ENCODE measurements around the gene SLC24A3.
"Not testable (repeated sequence)": the region's sequence is repeated elsewhere in the genome, so short reads cannot be mapped to it uniquely, and the experiment has no call there.

SLC24A3 gene

DNA sequence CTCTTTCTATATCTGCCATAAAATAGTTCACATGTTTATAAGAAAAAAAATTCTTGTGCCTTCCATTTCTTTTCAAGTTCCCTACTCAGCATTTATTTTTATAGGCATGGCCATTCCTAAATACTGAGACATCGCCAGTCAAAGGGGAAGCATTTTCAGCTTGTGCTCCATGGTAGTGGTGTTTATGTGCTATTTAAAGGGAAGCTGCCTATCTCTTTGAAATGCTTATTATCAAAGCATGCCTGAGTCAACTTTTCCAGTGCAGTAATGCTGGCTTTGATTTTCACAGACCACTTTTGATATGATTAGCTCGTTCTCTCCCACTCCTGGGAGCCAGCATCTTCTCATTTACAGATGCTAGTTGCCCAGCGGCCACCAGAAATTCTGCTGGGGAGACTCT is 421.5 kb downstream of the SLC24A3 start:
- TF ChIP-seq, protein P1, sequence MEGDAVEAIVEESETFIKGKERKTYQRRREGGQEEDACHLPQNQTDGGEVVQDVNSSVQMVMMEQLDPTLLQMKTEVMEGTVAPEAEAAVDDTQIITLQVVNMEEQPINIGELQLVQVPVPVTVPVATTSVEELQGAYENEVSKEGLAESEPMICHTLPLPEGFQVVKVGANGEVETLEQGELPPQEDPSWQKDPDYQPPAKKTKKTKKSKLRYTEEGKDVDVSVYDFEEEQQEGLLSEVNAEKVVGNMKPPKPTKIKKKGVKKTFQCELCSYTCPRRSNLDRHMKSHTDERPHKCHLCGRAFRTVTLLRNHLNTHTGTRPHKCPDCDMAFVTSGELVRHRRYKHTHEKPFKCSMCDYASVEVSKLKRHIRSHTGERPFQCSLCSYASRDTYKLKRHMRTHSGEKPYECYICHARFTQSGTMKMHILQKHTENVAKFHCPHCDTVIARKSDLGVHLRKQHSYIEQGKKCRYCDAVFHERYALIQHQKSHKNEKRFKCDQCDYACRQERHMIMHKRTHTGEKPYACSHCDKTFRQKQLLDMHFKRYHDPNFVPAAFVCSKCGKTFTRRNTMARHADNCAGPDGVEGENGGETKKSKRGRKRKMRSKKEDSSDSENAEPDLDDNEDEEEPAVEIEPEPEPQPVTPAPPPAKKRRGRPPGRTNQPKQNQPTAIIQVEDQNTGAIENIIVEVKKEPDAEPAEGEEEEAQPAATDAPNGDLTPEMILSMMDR (IDR thresholded peaks at IDR 0.05), result no peak
- no peak for DNase-seq
- Mint-ChIP-seq H3K4me3 (no peak overlapping the region), H3K27me3 (ENCODE audit: low read depth, poor library complexity) (peaks cover 7% of the 10 kb centered on the region), H3K36me3 (ENCODE audit: low read depth) (no peaks in the 10 kb centered on the region), H3K27ac (no peak overlapping the region), H3K9me3 (peaks cover 10% of the 10 kb centered on the region), H3K4me1 (no peaks in the 10 kb centered on the region)

DNA sequence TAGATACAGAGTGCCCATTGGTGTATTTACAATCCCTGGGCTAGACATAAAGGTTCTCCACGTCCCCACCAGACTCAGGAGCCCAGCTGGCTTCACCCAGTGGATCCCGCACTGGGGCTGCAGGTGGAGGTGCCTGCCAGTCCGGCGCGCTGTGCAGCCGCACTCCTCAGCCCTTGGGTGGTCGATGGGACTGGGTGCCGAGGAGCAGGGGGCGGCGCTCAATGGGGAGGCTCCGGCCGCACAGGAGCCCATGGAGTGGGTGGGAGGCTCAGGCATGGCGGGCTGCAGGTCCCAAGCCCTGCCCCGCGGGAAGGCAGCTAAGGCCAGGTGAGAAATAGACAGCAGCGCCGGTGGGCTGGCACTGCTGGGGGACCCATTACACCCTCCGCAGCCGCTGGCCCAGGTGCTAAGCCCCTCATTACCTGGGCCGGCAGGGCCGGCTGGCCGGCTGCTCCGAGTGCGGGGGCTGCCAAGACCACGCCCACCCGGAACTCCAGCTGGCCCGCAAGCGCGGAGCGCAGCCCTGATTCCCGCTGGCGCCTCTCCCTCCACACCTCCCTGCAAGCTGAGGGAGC is 427.1 kb downstream of the SLC24A3 start:
- H3K4me3 Mint-ChIP-seq; H3K27ac Mint-ChIP-seq; H3K36me3 Mint-ChIP-seq (ENCODE audit: low read depth); H3K27me3 Mint-ChIP-seq (ENCODE audit: low read depth, poor library complexity); H3K4me1 Mint-ChIP-seq; H3K9me3 Mint-ChIP-seq; DNase-seq: not testable (repeated sequence)

DNA sequence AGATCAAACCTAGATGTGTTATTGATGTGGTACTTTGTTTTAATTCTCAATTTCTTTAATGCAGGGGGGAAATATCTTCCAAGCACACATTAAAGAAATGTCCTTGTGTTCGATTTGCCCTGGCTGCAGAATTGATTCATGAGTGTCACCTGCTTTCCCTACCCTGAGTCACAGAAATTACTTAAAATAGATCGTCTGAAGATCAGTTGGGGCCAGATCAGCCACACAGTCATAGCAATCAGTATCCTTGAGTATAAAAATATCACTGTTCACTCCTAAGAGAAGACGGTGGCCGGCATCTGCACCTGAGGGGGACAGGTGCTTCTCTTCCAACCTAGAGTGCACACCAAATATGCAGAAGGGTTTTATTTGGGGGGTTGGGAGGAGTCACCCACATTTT is 430.4 kb downstream of the SLC24A3 start:
- H3K9me3 Mint-ChIP-seq, result no peaks in the 10 kb centered on the region
- H3K27me3 Mint-ChIP-seq (ENCODE audit: low read depth, poor library complexity), result peaks cover 12% of the 10 kb centered on the region
- TF ChIP-seq, protein P1 (IDR thresholded peaks at IDR 0.05), result no peak
- H3K4me3 Mint-ChIP-seq, result no peak overlapping the region
- H3K36me3 Mint-ChIP-seq (ENCODE audit: low read depth), result no peaks in the 10 kb centered on the region
- no peak overlapping the region for H3K27ac Mint-ChIP-seq
- H3K4me1 Mint-ChIP-seq, result no peaks in the 10 kb centered on the region
- DNase-seq, result no peak

DNA sequence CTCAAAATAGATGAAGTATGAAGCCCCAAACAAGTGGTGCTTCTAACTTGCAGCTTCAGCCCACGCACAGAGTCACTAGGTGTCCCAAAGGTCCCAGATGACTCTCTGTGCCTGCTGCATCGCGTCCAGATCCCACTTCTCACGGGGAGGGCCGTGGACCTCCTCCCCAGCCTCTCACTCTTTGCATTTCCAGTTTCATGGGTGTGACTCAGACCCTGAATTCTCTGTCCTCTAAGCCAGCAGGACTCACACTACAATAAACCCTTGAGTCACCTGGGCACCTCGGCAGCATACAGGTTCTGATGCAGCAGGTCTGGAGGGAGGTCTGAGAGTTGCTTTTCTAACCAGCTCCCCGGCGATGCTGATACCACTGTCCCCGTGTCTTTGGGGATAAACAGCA is 431.6 kb downstream of the SLC24A3 start:
- TF ChIP-seq, protein P1 (IDR thresholded peaks at IDR 0.05), result no peak
- peaks cover 12% of the 10 kb centered on the region for H3K27me3 Mint-ChIP-seq (ENCODE audit: low read depth, poor library complexity)
- H3K36me3 Mint-ChIP-seq (ENCODE audit: low read depth), result no peaks in the 10 kb centered on the region
- DNase-seq, result no peak
- H3K27ac Mint-ChIP-seq, result no peak overlapping the region
- no peaks in the 10 kb centered on the region for H3K4me1 Mint-ChIP-seq
- no peak overlapping the region for H3K4me3 Mint-ChIP-seq
- no peaks in the 10 kb centered on the region for H3K9me3 Mint-ChIP-seq

DNA sequence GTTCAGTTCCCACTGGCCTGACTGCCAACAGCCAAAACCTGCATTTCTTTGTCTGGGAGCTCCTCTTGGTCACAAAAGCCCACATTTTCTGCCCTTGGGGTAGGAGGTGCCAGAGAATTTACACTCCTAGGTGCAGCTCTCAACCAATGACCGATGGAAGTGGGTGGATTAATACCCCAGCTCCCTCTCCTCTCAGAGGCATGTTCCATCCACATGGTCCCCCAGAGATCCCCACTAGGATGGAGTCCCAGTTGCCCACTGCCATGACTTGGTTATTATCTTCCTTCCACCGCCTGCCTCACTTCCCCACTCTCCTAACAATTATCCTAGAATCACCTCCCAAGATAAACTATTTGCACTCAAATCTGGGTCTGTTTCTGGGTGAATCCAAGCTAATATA is 434.5 kb downstream of the SLC24A3 start:
- Mint-ChIP-seq H3K27me3 (ENCODE audit: low read depth, poor library complexity) (peaks cover 12% of the 10 kb centered on the region), H3K36me3 (ENCODE audit: low read depth) (no peaks in the 10 kb centered on the region), H3K4me1 (no peaks in the 10 kb centered on the region), H3K9me3 (peaks cover 19% of the 10 kb centered on the region), H3K27ac (peak overlapping the region; percentile 33), H3K4me3 (no peak overlapping the region)
- no peak for DNase-seq
- TF ChIP-seq, protein P1 (IDR thresholded peaks at IDR 0.05), result no peak

DNA sequence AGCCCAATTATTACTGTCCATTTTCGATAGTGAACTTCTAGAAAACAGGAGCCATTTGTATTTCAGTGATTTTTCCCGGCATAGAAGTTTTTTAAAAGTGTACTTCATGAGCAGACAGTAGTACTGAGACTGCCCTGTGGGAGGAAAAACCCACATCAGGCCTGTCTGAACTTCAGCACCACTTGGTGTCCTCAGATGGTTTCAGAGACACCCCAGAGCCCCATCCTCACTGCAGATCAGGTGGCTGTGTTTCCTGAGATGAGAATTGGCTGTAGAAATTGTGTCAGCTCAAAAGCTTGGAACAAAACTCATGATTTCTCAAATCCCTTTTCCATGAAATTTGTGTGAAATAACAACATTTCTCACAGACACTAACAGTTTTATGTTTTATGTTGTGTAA is 435.6 kb downstream of the SLC24A3 start:
- Mint-ChIP-seq H3K4me1 (no peaks in the 10 kb centered on the region), H3K36me3 (ENCODE audit: low read depth) (no peaks in the 10 kb centered on the region), H3K9me3 (peaks cover 22% of the 10 kb centered on the region), H3K27ac (no peak overlapping the region), H3K4me3 (no peak overlapping the region), H3K27me3 (ENCODE audit: low read depth, poor library complexity) (peaks cover 12% of the 10 kb centered on the region)
- TF ChIP-seq, protein P1 (IDR thresholded peaks at IDR 0.05), result no peak
- DNase-seq, result no peak
